Measurements from ENCODE around the gene CLDN22.
"Not testable (repeated sequence)": the region's sequence is repeated elsewhere in the genome, so short reads cannot be mapped to it uniquely, and the experiment has no call there.

The CLDN22 gene

DNA sequence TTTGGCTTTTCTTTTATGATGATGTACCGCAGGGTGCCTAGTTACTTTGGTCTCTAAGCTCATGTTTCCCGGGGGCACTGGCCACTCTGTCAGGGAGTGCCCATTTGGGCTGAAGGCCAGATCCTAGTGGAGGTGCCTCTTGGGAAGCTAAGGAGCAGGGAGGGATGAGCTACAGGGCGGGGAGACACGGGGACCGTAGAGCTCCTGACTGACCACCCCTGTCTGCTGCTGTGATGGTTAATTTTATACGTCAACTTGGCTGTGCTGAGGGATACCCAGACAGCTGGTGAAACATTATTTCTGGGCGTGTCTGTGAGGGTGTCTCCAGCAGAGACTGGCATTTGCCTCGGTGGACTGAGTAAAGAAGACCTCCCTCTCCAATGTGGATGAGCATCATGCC, 27.1 kb upstream of the CLDN22 start:
- DNase-seq (ENCODE audit: low read depth in 3 of 3) = no peak

DNA sequence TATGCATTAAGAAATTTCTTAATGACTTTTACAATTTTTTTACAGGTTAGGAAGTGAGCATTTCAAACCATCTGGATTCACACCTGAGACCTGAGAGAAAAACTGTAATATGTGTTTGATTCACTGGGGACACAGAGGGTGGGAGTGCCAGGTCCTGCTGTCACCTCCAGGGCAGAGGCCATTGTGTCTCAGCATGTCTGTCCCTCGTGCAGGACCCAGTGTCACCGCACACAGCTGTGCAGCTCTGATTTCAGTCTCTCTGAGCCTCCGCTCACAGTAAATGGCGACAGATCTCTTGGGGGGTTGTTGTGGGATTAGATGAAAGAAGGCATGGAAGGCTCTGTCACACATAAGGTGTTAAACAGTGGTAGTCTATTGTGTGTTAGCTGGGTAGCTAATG, 25.2 kb upstream of the CLDN22 start:
- DNase-seq (ENCODE audit: low read depth in 3 of 3) = no peak

DNA sequence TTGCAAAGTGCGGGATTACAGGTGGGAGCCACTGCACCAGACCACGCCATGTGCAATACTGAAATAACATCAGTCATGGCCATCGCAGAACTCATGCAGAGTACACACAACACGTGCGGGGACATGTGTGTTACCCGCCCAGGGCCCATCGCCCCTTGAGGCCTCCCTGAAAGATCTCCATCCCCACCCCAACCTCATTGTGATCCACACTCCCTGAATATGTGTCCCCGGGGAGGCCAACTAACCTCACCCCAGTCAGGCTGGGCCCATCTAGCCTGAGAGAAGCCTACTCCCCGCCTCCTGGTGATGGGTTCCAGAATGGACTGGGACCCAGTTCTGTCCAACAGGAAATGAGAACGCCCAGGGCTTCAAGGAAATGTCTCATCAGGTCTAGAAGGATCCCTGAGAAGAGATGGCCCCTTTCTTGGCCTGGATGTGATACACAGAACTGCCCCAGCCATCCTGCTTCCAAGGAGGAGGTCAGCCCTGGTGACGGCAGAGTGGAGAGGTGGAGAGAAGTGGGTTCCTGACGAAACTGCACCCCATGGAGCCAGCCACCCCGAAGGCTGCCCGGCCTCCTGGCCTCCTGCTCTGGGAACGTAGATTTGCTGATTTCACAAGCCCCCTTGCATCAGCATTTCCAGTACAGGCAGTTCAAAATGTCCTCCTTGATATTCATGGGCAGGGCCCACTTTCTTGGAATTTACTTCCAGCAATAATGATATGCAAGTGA, 24.6 kb upstream of the CLDN22 start:
- no peak for DNase-seq (ENCODE audit: low read depth in 3 of 3)

DNA sequence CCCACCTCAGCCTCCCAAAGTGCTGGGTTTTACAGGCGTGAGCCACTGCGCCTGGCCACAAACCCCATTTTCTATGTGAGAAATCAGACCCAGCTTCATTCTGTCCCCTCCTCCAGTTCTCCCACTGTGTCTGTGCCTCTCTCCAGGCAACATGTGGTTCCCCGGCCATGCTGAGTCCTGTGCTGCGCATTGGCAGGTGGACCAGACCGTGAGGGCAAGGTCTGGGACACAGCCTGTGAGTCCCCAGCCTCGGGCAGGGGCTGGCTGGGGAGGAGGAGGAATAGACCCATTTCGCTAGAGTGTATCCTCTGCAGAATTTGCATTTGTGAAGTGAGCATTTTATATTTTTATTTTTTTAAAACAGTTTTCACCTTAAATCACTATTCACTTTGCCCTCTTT, 23.7 kb upstream of the CLDN22 start:
- no peak for DNase-seq (ENCODE audit: low read depth in 3 of 3)

DNA sequence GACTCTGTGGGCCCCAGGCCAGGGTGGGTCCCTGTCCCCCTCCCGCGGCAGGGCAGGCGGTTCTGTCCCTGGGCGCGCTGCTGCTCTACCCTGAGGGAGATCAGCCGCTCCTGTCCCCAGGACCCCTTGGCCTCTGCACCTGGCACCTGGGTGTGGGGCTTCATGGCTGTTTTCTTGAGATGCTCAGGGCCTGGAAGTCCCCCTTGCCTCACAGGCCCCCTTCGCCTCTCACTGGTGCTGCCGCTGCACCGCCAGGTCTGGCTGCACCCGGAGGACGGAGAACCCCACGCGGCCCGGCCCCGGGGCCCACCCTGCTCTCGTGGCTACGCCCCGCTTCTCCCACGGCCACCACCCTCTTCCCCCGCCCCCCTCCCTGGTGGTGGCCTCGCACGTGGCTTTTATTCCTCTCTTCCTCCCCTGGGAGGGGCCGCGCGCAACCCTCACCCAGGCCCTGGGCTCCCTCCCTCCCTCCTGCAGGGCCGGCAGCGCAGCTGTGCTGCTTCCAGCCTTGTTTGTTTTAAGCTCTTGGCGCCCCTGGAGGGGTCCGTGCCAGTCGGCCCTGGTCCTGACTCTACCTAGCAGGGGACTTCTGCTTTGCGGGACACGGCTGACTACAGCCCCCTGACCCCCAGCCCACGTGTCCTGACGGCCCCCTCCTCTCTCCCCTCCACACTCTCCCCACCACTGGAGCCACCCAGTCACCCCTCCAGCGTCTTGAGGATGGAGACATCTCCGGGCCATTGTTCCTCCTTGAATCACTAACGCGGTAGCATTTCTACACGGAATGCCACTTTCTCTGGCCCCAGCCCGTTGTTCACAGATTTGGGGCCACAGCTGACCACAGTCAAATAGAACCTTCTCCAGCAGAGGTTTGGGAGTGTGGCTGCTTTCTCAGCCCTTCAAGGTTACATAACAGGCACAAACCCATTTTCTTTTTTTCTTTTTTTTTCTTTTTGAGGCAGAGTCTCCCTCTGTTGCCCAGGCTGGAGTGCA, 22.8 kb upstream of the CLDN22 start:
- DNase-seq (ENCODE audit: low read depth in 3 of 3) = no peak

DNA sequence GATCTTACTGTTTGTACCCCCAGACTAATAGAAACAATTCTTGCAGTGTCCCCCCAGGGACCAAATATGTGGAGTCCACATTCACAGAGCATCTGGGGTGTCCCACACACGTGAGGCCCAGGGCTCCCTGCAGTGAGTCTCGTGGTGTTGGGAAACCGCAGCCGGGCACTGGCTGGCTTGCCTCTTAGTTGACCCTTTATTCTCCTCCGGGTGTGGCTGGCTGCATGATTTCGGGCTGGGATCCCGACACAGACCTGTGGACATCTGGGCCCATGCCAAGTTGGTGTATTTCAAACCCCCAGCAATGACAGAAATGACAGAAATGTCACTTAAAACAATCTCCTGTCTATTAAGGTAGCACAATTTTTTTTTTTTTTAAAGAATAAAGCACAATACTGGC, 17.8 kb upstream of the CLDN22 start:
- no peak for DNase-seq (ENCODE audit: low read depth in 3 of 3)

DNA sequence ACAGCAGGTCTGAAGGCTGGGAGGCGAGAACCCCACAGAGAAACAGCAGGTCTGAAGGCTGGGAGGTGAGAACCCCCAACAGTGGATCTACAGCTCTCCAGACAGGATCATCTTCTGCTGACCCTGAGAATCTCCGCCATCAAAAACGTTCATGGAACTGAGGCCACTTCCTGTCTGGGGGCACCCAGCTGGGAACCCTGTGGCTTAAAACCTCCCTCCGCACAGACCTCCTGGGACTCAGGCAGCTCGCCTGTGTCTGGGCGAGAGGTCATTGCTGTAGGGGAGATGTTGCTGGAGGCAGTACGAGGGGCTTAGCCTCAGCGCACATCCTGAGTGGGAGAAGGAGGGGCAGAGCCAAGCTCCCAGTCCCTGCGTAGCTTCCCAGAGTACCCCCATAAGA, 17.3 kb upstream of the CLDN22 start:
- DNase-seq (ENCODE audit: low read depth in 3 of 3) = no peak

DNA sequence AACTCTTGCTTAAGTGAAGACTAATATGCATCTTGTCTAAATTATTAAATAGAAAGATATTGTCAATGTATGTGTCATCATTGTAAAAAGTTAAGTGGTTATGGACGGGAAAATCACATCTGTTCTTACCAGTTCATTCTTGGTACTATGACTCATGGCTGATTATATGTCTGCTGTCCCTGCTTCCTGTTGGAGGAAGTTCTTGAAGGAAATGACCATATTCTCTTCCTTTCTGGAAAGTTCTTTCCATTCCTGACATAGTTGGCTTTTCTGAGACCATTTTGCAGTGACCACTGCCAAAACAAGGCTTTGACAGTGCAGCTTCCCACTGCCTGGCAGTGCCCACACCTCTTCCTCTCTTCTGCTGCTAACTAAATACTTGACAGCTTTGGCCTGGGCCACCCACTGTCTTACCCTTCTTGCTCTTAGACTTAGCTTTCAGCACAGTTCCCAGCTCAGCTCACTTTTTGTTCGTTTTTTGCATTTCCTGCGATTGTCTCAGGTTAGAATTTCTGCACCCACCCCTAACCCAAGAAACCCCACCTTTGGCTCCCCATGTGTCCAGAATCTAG, 15.4 kb upstream of the CLDN22 start:
- DNase-seq (ENCODE audit: low read depth in 3 of 3) = no peak

DNA sequence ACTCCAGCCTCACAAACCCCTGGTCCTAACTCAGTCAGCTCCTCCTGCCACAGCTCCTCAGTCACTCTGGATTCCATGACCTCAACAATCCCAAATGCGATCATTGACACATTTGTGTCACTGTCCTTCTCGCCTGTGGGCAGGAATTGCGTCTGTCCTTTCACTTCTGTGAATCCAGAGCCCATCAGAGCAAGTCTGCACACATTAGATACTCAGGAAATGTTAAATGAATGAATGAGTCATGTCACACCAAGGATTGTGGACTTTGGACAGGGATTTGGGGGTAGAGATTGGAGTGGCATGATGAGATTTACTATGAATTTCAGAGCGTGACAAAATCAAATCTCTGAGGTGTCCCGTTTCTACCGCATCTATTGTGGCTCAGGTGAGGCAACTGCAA, 13.9 kb upstream of the CLDN22 start:
- DNase-seq (ENCODE audit: low read depth in 3 of 3) = no peak

DNA sequence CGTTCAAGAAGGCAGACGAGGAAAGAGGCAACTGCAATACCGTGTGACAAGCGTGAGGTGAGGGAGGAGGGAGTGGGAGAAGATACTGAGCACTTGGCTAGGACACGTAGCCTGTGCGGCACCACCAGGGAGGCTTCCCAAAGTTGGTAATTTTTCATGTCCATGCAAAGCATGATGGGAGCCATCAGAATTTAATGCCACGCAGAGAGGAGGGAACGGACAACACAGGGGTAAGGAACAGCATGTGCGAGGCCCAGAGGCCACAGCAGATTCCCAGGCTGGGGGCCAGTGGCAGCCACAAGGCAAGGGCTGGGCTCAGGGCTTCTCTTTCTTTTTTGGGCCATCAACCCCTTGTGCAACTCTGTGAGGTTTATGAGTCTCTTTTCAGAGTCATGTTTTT, 13.1 kb upstream of the CLDN22 start:
- no peak for DNase-seq (ENCODE audit: low read depth in 3 of 3)

DNA sequence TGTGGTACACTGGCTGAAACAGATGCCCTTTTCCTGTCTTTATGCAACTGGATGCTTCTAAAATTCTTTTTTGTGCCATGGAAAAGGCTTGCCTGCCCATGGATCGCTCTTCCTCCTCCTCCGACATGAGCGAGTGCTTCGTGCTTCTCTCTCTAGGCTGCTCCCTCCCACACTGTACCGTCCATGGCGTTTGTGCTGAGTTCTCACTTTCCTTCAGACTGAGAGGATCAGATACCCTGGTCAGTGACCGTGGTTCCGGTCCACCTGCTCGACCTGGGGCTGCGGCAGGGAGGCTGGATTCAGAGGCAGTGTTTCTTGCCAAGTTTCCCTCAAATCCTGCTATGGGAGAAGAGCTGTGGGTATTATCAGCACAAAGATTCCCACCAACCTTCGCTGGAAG, 12.4 kb upstream of the CLDN22 start:
- DNase-seq (ENCODE audit: low read depth in 3 of 3) = no peak

DNA sequence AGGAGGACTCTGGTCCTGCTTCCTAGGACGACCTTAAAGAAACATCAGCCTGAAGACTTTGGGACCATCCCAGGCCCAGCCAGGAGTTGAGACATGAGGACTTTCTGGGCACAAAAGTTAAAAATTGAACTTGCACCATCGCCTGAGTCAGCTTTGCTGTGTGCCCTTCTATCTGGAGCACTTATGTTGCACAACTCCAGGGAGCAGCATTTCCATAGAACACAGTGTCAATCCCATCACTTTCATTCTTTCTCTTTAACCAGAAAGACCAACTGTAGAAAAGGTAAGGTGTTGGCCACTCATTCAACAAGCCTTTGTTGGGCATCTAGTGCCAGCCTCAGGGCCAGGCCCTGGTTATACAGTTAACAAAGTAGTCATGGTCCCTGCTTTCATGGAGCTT, 10.8 kb upstream of the CLDN22 start:
- DNase-seq (ENCODE audit: low read depth in 3 of 3) = no peak

DNA sequence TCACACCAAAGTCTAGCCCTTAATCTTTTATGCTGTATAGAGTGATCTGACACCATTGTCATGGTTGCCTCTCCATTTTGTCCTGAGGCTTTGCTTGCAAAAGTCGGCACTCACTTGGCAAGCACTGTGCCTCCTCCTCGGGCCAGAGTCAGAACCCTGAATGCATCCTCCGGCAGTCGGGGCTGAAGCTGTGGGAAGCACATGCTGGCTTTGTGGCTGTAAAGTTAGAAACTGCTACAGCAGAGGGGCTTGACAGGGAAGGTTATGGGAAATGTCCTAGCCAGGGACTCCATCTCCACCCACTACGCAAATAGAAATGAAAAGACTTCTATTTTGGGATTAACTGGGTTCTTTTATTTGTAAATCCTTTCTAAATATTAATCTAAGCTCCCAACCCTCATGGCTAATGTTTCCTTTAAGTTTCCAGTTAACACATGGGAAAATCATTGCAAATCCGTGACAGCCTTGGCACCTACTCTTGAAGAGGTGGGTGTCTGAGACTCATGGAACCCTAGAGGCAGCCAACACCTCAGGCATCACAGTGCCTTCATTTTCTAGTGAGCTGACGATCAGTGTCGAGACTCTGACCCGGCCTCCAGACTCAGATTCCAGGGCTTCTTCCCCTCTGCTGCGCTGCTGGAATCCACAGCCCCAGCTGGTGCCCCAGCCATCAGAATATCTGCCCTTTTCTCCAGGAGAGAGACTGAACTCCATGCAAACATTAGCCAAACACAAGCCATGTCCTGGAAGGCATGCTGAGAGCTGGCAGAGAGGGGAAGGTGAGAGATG, 10.1 kb upstream of the CLDN22 start:
- DNase-seq (ENCODE audit: low read depth in 3 of 3) = no peak

DNA sequence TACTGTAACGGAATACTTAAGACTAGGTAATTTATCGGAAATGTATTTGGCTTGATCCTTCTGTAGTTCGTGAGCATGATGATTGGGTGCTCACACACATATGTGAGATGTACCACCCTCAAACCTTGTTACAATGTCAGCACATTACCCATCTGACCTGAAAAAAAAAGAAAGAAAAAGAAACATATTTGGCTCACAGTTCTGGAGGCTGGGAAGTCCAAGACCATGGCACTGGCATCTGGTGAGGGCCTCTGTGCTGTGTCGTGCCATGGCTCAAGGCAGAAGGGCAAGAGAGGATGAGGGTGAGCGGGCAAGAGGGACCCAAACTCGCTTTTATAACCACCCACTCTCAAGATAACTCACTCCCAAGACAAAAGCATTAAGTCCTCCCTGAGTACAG, 9.2 kb upstream of the CLDN22 start:
- no peak for DNase-seq (ENCODE audit: low read depth in 3 of 3)

DNA sequence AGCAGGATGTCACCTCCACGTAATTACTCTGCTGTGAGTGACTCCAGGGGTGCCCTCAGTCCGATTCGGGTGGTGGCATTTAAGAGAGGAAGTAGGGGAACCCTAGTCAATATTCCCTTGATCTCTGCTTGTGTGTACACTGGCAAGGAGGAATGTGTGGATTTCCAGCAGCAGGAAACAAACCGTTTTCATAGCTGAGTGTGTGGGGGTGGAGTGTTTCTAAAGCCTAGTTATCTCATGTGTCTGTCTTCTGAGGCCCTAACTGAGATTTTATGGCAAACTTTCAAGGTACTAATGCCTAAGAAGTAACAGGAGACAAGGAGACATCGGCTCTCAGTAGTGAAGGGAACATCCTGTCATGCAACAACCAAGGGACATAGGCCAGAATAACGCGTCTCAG, 8.8 kb upstream of the CLDN22 start:
- no peak for DNase-seq (ENCODE audit: low read depth in 3 of 3)

DNA sequence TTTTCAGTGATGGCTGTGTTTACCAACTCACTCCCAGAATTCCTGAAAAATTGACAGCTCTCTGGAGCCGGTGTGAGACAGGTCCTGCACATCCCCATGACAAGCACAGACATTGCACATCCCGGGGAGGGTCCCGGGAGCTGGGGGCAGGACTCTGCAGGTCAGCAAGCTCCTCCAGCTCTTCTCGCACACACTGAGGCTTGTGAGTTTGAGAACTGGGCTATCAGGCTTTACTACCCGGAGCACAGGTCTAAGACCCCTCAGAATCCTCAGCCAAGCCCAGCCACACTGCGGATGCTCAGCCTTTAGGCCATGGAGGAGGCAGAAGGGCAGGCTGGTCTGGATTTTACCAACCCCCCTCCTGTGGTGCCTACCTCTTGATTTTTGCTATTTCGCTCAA, 7.8 kb upstream of the CLDN22 start:
- no peak for DNase-seq (ENCODE audit: low read depth in 3 of 3)

DNA sequence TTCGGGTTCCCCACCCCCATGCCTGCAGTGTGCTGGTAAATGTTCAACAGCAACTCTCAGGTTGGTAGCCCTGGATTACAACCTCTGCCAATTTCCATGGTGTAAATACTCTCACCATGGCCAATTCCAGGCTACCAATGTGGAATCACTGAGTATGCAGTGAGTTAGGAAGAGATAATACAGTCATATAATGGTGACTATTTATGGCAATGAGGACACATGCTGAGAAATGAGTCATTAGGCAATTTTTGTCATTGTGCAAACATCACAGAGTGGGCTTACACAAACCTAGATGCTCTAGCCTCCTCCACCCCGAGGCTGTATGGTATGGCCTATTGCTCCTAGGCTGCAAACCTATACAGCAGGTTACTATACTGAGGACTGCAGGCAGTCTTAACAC, 6.8 kb upstream of the CLDN22 start:
- no peak for DNase-seq (ENCODE audit: low read depth in 3 of 3)

DNA sequence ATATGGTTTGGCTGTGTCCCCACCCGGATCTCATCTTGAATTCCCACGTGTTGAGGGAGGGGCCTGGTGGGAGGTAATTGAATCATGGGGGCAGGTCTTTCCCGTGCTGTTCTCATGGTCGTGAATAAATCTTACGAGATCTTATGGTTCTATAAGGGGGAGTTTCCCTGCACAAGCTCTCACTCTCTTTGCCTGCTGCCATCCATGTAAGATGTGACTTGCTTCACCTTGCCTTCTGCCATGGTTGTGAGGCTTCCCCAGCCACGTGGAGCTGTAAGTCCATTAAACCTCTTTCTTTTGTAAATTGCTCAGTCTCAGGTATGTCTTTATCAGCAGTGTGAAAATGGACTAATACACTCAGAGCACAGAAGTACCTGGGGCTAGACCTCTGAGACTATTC, 6.3 kb upstream of the CLDN22 start:
- not testable (repeated sequence) for DNase-seq (ENCODE audit: low read depth in 3 of 3)

DNA sequence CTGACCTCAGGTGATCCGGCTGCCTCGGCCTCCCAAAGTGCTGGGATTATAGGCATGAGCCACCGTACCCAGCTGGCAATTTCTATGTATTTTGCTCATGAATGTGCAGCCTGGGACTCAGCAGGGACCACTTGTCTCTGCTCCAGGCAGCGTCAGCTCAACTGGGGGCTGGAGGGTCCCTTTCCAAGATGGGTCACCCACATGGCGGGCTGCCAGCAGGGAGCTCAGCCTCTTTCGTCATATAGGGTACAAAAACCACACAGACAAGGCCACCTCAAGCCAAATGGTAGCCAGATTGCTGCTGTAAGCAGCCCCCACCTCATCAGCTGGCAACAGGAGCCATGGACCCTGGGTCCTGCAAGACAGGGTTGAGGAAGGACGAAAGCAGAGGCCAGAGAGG, 4.5 kb upstream of the CLDN22 start:
- no peak for DNase-seq (ENCODE audit: low read depth in 3 of 3)

DNA sequence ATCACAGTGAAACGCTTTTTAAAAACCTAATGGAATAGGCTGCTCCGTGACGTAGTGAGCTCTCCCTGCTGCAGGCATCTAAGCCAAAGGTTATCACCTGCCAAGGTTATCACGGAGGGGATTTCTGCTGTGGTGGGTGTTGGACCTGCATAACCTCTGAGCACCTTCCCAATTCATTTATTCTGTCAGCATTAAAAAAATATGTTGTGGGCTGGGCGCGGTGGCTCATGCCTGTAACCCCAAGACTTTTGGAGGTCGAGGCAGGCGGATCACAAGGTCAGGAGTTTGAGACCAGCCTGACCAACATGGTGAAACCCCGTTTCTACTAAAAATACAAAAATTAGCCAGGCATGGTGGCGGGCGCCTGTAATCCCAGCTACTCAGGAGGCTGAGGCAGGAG, 4.0 kb upstream of the CLDN22 start:
- DNase-seq (ENCODE audit: low read depth in 3 of 3) = not testable (repeated sequence)

DNA sequence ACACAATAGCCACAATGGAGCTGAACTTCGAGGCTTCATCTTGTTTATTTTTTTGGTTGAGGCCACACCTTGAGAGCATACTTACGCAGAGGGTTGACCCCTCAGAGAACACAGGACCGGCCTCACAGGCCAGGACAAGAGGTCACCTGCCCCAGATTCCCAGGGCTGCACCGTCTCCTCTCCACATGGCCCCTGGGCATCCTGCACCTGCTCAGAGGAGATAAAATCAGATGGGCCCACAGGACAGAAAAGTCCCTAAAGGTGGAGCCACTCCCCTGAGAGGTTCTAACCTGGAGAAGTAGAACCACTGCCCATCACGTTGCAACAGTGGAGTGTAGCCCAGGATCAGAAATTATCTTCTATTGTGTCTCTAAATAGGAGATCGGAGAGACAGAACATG, 3.2 kb upstream of the CLDN22 start:
- DNase-seq (ENCODE audit: low read depth in 3 of 3) = no peak

DNA sequence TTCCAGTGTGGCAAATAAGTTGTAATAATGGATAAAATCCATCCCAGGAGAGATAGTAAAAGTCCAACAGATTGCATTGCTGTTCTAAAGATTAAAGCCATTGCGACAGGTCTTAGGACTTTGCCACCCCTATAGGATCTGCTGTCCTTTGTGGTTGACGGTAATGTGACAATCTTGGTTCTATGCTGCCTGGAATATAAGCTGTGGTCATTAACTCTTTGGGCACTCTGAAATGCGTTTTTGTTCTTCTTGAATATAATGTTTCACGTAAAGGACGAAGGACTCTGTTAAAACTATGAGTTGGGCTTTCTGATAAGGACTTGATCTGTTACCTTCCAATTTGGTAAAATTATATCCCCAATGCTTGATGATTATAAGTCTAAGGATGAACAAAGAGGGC, 2.2 kb upstream of the CLDN22 start, which contains the start of gene CLDN24:
TSS of gene CLDN24 (minus strand) at position 101 of the 400 bp plus-strand sequence. CDS start at position 101, 0 bp downstream.
- no peak for DNase-seq (ENCODE audit: low read depth in 3 of 3)
